Activated CD8-positive, alpha-beta memory T cell treated with anti-CD3 and anti-CD28 coated beads, Interleukin-2, amount 10 ng/mL, durations not matched to agents 7 days and 5 days (primary cell): ENCODE results near the gene CARD19. TPM values are rescaled to one million over a fixed set of nuclear protein-coding genes. Genes with fewer than 3 reads are reported as not detected.

Experiments
- ATAC-seq: fragments of 150-1000 bp; cut with Tn5 transposase; one replicate; pipeline ENCODE4 v1.10.0; 2021; ENCODE audit warnings: moderate library complexity
- CTCF ChIA-PET: fragments of 350-600 bp; sonication (Branson Sonifier 250); formaldehyde crosslinking; loops from one replicate; lab custom pipeline; 2021; ENCODE audit warnings: antibody characterized with exemption; lab: Charles Lee
- DNase-seq: peaks from one replicate; pipeline ENCODE4 v3.0.0-alpha.2; 2020
- H3K27ac Mint-ChIP-seq: one replicate; pipeline ENCODE4 v1.8.0; 2021; ENCODE audit warnings: mild to moderate bottlenecking, mixed read lengths
- H3K27me3 Mint-ChIP-seq: one replicate; pipeline ENCODE4 v1.8.0; 2021; ENCODE audit warnings: mixed read lengths
- H3K36me3 Mint-ChIP-seq: one replicate; pipeline ENCODE4 v1.8.0; 2021; ENCODE audit warnings: mild to moderate bottlenecking, mixed read lengths
- H3K4me1 Mint-ChIP-seq: one replicate; pipeline ENCODE4 v1.8.0; 2021; ENCODE audit warnings: mixed read lengths
- H3K4me3 Mint-ChIP-seq: one replicate; pipeline ENCODE4 v1.8.0; 2021; ENCODE audit warnings: mild to moderate bottlenecking, moderate library complexity, mixed read lengths
- H3K9me3 Mint-ChIP-seq: one replicate; pipeline ENCODE4 v1.8.0; 2022; ENCODE audit warnings: low read depth, mixed read lengths
- total RNA-seq, 2 experiments: library from RNA; stranded (reverse); gene quantifications; one replicate each; pipeline ENCODE4 v1.2.3, GENCODE V29; 2021

The CARD19 gene
- total RNA-seq, 2 experiments from 2014 or later = 45.0 to 83.0 TPM

DNA sequence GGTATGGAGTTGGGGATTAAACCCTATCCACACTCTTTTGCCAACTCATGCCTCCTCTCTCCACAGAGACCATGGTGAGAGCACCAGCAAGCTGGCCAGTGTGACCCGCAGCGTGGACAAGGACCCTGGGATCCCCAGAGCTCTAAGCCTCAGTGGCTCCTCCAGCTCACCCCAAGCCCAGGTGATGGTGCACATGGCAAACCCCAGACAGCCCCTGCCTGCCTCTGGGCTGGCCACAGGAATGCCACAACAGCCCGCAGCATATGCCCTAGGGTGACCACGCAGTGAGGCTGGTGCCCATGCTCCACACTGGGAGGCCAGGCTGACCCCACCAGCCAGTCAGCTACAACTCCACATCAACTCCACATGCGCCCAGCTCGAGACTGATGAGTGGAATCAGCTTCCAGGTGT, 11.5 kb upstream of the CARD19 start:
- no peaks in the 10 kb centered on the region for H3K27me3 Mint-ChIP-seq
- H3K4me1 Mint-ChIP-seq = peaks cover 37% of the 10 kb centered on the region
- peaks cover 69% of the 10 kb centered on the region for H3K36me3 Mint-ChIP-seq
- H3K9me3 Mint-ChIP-seq = peaks cover 7% of the 10 kb centered on the region
- CTCF ChIA-PET = interaction anchor here (1.0 to 1.8 kb wide), 3 partner anchors 11 to 59 kb away, joined by 3 to 6 read pairs (median 3); partner anchors contain the start of gene CARD19
- no peak for ATAC-seq
- no peak overlapping the region for H3K4me3 Mint-ChIP-seq
- no peak overlapping the region for H3K27ac Mint-ChIP-seq
- peak; percentile 33 for DNase-seq

- peaks cover 9% of the 10 kb centered on the region for H3K9me3 Mint-ChIP-seq
- no peaks in the 10 kb centered on the region for H3K27me3 Mint-ChIP-seq
- H3K27ac Mint-ChIP-seq = no peak overlapping the region
- H3K36me3 Mint-ChIP-seq = peaks cover 74% of the 10 kb centered on the region
- DNase-seq (peak; percentile 37), ATAC-seq (no peak)
- peaks cover 46% of the 10 kb centered on the region for H3K4me1 Mint-ChIP-seq
- H3K4me3 Mint-ChIP-seq = no peak overlapping the region
- CTCF ChIA-PET = interaction anchor here (1.0 kb wide), 1 partner anchor 60 kb away, joined by 3 read pairs; no protein-coding TSS in a partner anchor
Measured at GRCh38 chr9:93085676-93086075, 10.3 kb upstream of the CARD19 start.

- ATAC-seq (no peak), DNase-seq (peak; percentile 36)
- no peak overlapping the region for H3K27ac Mint-ChIP-seq
- peaks cover 16% of the 10 kb centered on the region for H3K9me3 Mint-ChIP-seq
- no peak overlapping the region for H3K4me3 Mint-ChIP-seq
- no peaks in the 10 kb centered on the region for H3K27me3 Mint-ChIP-seq
- peaks cover 74% of the 10 kb centered on the region for H3K36me3 Mint-ChIP-seq
- CTCF ChIA-PET = interaction anchor here (0.9 to 1.6 kb wide), 3 partner anchors 11 to 22 kb away, joined by 3 to 5 read pairs (median 3); no protein-coding TSS in a partner anchor
- H3K4me1 Mint-ChIP-seq = peaks cover 47% of the 10 kb centered on the region
Measured at GRCh38 chr9:93086447-93087224, 9.4 kb upstream of the CARD19 start.

GRCh38 chr9:93087971-93088655, 7.9 kb upstream of the CARD19 start:
- peaks cover 77% of the 10 kb centered on the region for H3K36me3 Mint-ChIP-seq
- DNase-seq (peak; percentile 33), ATAC-seq (no peak)
- H3K9me3 Mint-ChIP-seq = peaks cover 24% of the 10 kb centered on the region
- peaks cover 51% of the 10 kb centered on the region for H3K4me1 Mint-ChIP-seq
- H3K4me3 Mint-ChIP-seq = no peak overlapping the region
- CTCF ChIA-PET = interaction anchor here (0.6 to 1.3 kb wide), 2 partner anchors 21 to 85 kb away, joined by 3 read pairs; no protein-coding TSS in a partner anchor
- no peaks in the 10 kb centered on the region for H3K27me3 Mint-ChIP-seq
- no peak overlapping the region for H3K27ac Mint-ChIP-seq

DNA sequence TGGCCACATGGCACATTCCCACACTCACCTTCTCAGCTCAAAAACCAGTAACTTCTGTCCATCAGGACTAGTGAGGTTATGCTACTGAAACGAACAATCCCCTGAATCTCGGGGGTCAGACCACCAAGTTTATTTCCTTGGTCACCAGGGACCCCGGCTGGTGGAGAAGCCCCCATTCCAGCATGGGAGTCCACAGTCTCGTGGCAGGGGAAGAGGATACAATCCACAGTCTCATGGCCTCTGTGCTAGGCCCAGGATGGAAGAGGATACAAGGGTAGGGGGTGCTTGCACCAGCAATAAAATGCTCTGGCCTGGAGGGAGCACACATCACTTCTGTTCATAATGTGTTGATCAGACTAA, 7.4 kb upstream of the CARD19 start:
- peak; percentile 34 for DNase-seq
- no peak overlapping the region for H3K27ac Mint-ChIP-seq

DNA sequence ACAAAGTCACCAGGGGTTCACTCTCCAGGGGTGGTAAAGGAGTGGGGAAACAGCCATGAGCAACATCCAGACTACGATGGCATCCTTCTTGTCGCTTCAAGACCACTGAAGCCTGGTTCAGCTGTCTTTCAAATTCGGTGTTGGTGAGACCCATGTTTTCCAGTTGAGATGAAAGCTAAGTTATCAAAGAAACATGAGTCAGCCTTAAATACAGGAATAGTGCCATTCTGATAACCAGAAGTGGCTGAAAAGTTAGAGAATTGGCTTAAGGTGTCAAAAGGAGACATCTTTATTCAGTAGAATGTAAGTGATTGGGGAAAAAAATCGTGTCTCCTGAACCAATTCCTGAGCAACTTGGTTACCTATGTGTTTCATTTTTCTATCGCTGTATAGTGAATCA, 7.0 kb upstream of the CARD19 start:
- DNase-seq (no peak), ATAC-seq (no peak)
- peaks cover 24% of the 10 kb centered on the region for H3K9me3 Mint-ChIP-seq
- H3K27ac Mint-ChIP-seq = no peak overlapping the region
- H3K4me1 Mint-ChIP-seq = peaks cover 51% of the 10 kb centered on the region
- peaks cover 72% of the 10 kb centered on the region for H3K36me3 Mint-ChIP-seq
- H3K4me3 Mint-ChIP-seq = no peak overlapping the region
- no peaks in the 10 kb centered on the region for H3K27me3 Mint-ChIP-seq
- CTCF ChIA-PET = interaction anchor here (1.1 to 1.2 kb wide), 2 partner anchors 13 to 24 kb away, joined by 3 to 4 read pairs; no protein-coding TSS in a partner anchor

More for the DNA sequence above, 7.4 kb upstream of the CARD19 start:
- H3K27me3 Mint-ChIP-seq = no peaks in the 10 kb centered on the region
- H3K4me1 Mint-ChIP-seq = peaks cover 51% of the 10 kb centered on the region
- H3K36me3 Mint-ChIP-seq = peaks cover 76% of the 10 kb centered on the region
- no peak for ATAC-seq
- CTCF ChIA-PET = no interaction called here
- no peak overlapping the region for H3K4me3 Mint-ChIP-seq
- peaks cover 24% of the 10 kb centered on the region for H3K9me3 Mint-ChIP-seq

DNA sequence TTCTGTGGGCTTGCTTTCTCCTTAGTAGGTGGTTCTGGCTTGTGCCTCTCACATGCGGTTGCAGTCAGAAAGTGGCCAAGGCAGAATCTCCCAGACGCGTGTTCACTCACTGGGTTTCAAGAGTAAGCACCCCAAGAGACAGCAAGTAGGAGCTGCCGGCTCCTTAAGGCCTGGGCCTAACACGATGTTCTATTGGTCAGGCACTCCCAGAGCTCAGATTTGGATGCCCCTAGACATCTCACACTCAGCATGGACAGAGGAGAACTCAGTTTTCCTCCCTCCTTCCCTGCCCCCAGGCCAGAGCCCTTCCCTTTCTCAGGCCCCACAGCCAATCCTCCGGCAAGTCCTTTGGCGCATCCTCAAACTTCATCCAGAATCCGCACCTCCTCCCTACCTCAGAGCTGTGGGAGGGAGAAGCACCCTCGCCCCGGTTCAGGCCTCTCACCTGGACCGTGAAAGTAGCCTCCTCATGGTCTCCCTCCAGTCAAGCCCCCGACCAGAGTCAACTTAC, 6.5 kb upstream of the CARD19 start:
- Mint-ChIP-seq H3K27ac (no peak overlapping the region), H3K9me3 (peaks cover 24% of the 10 kb centered on the region), H3K27me3 (no peaks in the 10 kb centered on the region), H3K36me3 (peaks cover 69% of the 10 kb centered on the region), H3K4me3 (no peak overlapping the region), H3K4me1 (peaks cover 55% of the 10 kb centered on the region)
- no peak for ATAC-seq
- peak; percentile 38 for DNase-seq
- CTCF ChIA-PET = interaction anchor here (1.1 to 1.2 kb wide), 2 partner anchors 13 to 25 kb away, joined by 3 to 4 read pairs; no protein-coding TSS in a partner anchor

- no peaks in the 10 kb centered on the region for H3K27me3 Mint-ChIP-seq
- peaks cover 24% of the 10 kb centered on the region for H3K9me3 Mint-ChIP-seq
- DNase-seq = peak; percentile 32
- peaks cover 64% of the 10 kb centered on the region for H3K36me3 Mint-ChIP-seq
- CTCF ChIA-PET = interaction anchor here (1.1 to 1.2 kb wide), 2 partner anchors 14 to 26 kb away, joined by 3 to 4 read pairs; no protein-coding TSS in a partner anchor
- no peak overlapping the region for H3K4me3 Mint-ChIP-seq
- peaks cover 60% of the 10 kb centered on the region for H3K4me1 Mint-ChIP-seq
- no peak for ATAC-seq
- H3K27ac Mint-ChIP-seq = no peak overlapping the region
Measured at GRCh38 chr9:93090091-93090655, 5.8 kb upstream of the CARD19 start.

GRCh38 chr9:93091056-93091452, 5.0 kb upstream of the CARD19 start:
- Mint-ChIP-seq H3K36me3 (peaks cover 56% of the 10 kb centered on the region), H3K27me3 (no peaks in the 10 kb centered on the region), H3K4me1 (peaks cover 56% of the 10 kb centered on the region), H3K4me3 (no peak overlapping the region), H3K27ac (peak overlapping the region; percentile 100), H3K9me3 (peaks cover 19% of the 10 kb centered on the region)
- no peak for DNase-seq
- no peak for ATAC-seq
- CTCF ChIA-PET = interaction anchor here (1.1 kb wide), 2 partner anchors 16 to 25 kb away, joined by 3 read pairs; no protein-coding TSS in a partner anchor

GRCh38 chr9:93091453-93092081, 4.5 kb upstream of the CARD19 start:
- Mint-ChIP-seq H3K4me1 (peaks cover 54% of the 10 kb centered on the region), H3K27me3 (no peaks in the 10 kb centered on the region), H3K36me3 (peaks cover 53% of the 10 kb centered on the region), H3K27ac (peak overlapping the region; percentile 100), H3K4me3 (no peak overlapping the region), H3K9me3 (peaks cover 19% of the 10 kb centered on the region)
- no peak for ATAC-seq
- CTCF ChIA-PET = interaction anchor here (0.5 to 1.1 kb wide), 5 partner anchors 16 to 125 kb away, joined by 3 read pairs; no protein-coding TSS in a partner anchor
- DNase-seq = peak; percentile 79

DNA sequence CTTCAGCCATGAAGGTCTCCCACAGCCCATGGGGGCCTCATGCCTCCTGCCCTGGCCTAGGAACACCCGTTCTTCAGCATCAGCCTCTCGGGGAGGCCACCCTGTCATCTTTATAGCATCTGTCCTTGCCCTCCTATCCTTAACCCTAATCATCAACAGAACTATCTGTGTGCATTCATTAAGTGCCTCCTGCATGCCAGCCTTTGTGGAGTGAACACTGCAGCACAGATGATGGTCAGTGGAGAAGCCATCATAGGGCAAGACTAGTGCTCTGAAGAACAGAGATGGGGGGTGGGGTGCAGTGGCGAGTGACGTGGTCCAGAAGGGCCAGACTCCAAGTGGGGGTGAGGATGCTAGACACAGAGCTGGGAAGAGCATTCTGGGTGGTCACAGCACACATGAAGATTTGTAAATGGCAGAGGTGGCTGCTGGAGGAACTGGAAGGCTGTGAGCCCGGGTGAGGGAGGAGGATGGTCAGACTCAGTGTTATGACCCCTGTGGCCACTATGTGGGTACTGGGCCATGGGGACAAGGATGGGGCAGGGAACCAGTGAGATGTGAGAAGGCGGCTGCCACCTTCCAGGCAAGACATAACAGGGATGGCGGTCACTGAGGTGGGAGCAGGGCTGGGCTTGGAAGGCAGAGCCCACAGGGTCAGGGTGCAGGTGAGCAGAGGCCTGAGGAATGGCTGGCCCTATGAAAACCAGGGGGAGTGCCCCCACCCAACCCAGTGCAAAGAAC, 3.6 kb upstream of the CARD19 start:
- Mint-ChIP-seq H3K27ac (peak overlapping the region; percentile 100), H3K36me3 (peaks cover 48% of the 10 kb centered on the region), H3K27me3 (no peaks in the 10 kb centered on the region), H3K4me3 (no peak overlapping the region), H3K9me3 (peaks cover 19% of the 10 kb centered on the region), H3K4me1 (peaks cover 56% of the 10 kb centered on the region)
- CTCF ChIA-PET = interaction anchor here (0.5 to 1.0 kb wide), 3 partner anchors 28 to 126 kb away, joined by 3 read pairs; no protein-coding TSS in a partner anchor
- DNase-seq (peak; percentile 40), ATAC-seq (no peak)
